B cell (primary cell): ENCODE data around the gene ANKRD13D. TPM values are rescaled to one million over a fixed set of nuclear protein-coding genes. Genes with fewer than 3 reads are reported as not detected.
A peak's percentile ranks its signal among the peaks of the same experiment; 100 is the strongest.

Experiments
- ATAC-seq: fragments of 200-7000 bp; cut with Tn5 transposase; one replicate; pipeline ENCODE4 v1.10.0; 2021; ENCODE audit warnings: low read depth, mild to moderate bottlenecking, moderate number of reproducible peaks, moderate library complexity
- CTCF ChIA-PET: fragments of 350-600 bp; sonication (Branson Sonifier 250); formaldehyde crosslinking; loops from one replicate; lab custom pipeline; 2021; ENCODE audit warnings: antibody characterized with exemption, inconsistent platforms; lab: Charles Lee
- POLR2A ChIA-PET: fragments of 350-600 bp; sonication (Branson Sonifier 250); formaldehyde crosslinking; loops from one replicate; lab custom pipeline; 2021; ENCODE audit warnings: antibody characterized with exemption; lab: Charles Lee
- DNase-seq: peaks from one replicate; pipeline ENCODE4 v3.0.0; 2013
- H2AFZ ChIP-seq: 2 replicates; pipeline ENCODE4 v1.6.1; 2012; ENCODE audit warnings: mild to moderate bottlenecking, low read depth, low read length; ENCODE audit not compliant: insufficient read depth, poor library complexity, severe bottlenecking
- H3K27ac ChIP-seq, 2 donors: 1 replicate in 1 of 2; 2 replicates in 1 of 2; pipeline ENCODE4 v1.5.1; 2012 to 2013; ENCODE audit warnings: low read length in 2 of 2, mild to moderate bottlenecking in 2 of 2, moderate library complexity in 1 of 2
- H3K27me3 ChIP-seq, 4 experiments: fragments of 200-600 bp in 1 of 4; sonication (generic) in 1 of 4; replicated peaks in 1 of 4; 1 replicate in 2 of 4; 2 replicates in 2 of 4; pipeline versions ENCODE4 v1.6.1 to v1.7.0; 2013 to 2016; ENCODE audit warnings: low read length in 3 of 4, mild to moderate bottlenecking in 2 of 4, mixed read lengths in 1 of 4, moderate library complexity in 1 of 4; ENCODE audit not compliant: insufficient read depth in 4 of 4, control insufficient read depth in 3 of 4; ENCODE audit errors: control extremely low read depth in 1 of 4
- H3K36me3 ChIP-seq, 2 experiments: replicated peaks in 1 of 2; 1 replicate in 1 of 2; 2 replicates in 1 of 2; pipeline versions ENCODE4 v1.6.1 to v1.7.1; 2013; ENCODE audit warnings: low read length in 1 of 2; ENCODE audit not compliant: insufficient read depth in 2 of 2, control insufficient read depth in 1 of 2; ENCODE audit errors: control extremely low read depth in 1 of 2, extremely low read depth in 1 of 2
- H3K4me1 ChIP-seq, 2 donors: fragments of 200-600 bp in 1 of 2; sonication (generic) in 1 of 2; 1 replicate in 1 of 2; 2 replicates in 1 of 2; pipeline versions ENCODE4 v1.5.1 to v1.6.1; 2013 to 2017; ENCODE audit warnings: low read length in 2 of 2; ENCODE audit not compliant: control insufficient read depth in 2 of 2, insufficient read depth in 2 of 2
- H3K4me2 ChIP-seq: replicated peaks from 2 replicates; pipeline ENCODE3; 2012; ENCODE audit warnings: mild to moderate bottlenecking, low read depth, low read length; ENCODE audit not compliant: poor library complexity, severe bottlenecking
- H3K4me3 ChIP-seq, 5 experiments: fragments of 200-600 bp in 1 of 5; sonication (generic) in 1 of 5; 1 replicate in 3 of 5; 2 replicates in 2 of 5; pipeline versions ENCODE4 v1.5.1 to v1.7.0; 2011 to 2016; ENCODE audit warnings: low read length in 4 of 5, mild to moderate bottlenecking in 4 of 5, low read depth in 2 of 5, control low read depth in 1 of 5, moderate library complexity in 1 of 5; ENCODE audit not compliant: insufficient read depth in 1 of 5; ENCODE audit errors: control extremely low read depth in 1 of 5, extremely low read depth in 1 of 5
- H3K79me2 ChIP-seq: fragments of 200-600 bp; sonication (generic); one replicate; pipeline ENCODE4 v1.6.0; 2016; ENCODE audit warnings: low read length; ENCODE audit not compliant: control insufficient read depth, insufficient read depth
- H3K9ac ChIP-seq: fragments of 200-600 bp; sonication (generic); 2 replicates; pipeline ENCODE4 v1.6.1; 2017; ENCODE audit warnings: mild to moderate bottlenecking, low read length, moderate library complexity
- H3K9me3 ChIP-seq, 3 donors: one replicate each; pipeline versions ENCODE4 v1.6.1 to v1.7.1; 2013; ENCODE audit warnings: low read length in 2 of 3; ENCODE audit not compliant: control insufficient read depth in 2 of 3, insufficient read depth in 1 of 3; ENCODE audit errors: control extremely low read depth in 1 of 3
- H4K20me1 ChIP-seq: 2 replicates; pipeline ENCODE4 v1.6.0; 2012; ENCODE audit warnings: mild to moderate bottlenecking, low read length; ENCODE audit not compliant: insufficient read depth, control insufficient read depth, poor library complexity, severe bottlenecking
- H3K27ac Mint-ChIP-seq: one replicate; pipeline ENCODE4 v1.8.0; 2021; ENCODE audit warnings: mixed read lengths
- H3K27me3 Mint-ChIP-seq: one replicate; pipeline ENCODE4 v1.8.0; 2021; ENCODE audit warnings: mixed read lengths
- H3K4me1 Mint-ChIP-seq: one replicate; pipeline ENCODE4 v1.8.0; 2021; ENCODE audit warnings: mixed read lengths
- H3K4me3 Mint-ChIP-seq: one replicate; pipeline ENCODE4 v1.8.0; 2021; ENCODE audit warnings: mixed read lengths
- H3K9me3 Mint-ChIP-seq: one replicate; pipeline ENCODE4 v1.8.0; 2022; ENCODE audit warnings: mixed read lengths; ENCODE audit not compliant: insufficient read depth
- CTCF ChIP-seq: fragments of 200-600 bp; IDR thresholded peaks from one replicate; pipeline ENCODE4 v1.8.0; 2022; ENCODE audit warnings: antibody characterized with exemption, mild to moderate bottlenecking
- EZH2 ChIP-seq: IDR thresholded peaks from 2 replicates; pipeline ENCODE4 v1.6.1; 2012; ENCODE audit warnings: borderline replicate concordance, low read depth, mild to moderate bottlenecking, moderate library complexity, low read length; ENCODE audit not compliant: insufficient read depth, poor library complexity, severe bottlenecking
- WGBS: methylation state at CpG from one replicate; pipeline ENCODE4 v1.1.5; 2013; ENCODE audit warnings: missing lambda C conversion rate; ENCODE audit not compliant: insufficient coverage; 5-methylcytosine and 5-hydroxymethylcytosine counted together
- intact Hi-C: fragments of 100-400 bp; cut with micrococcal nuclease; formaldehyde crosslinking; loops from one replicate; pipeline ENCODE4 v1.10.0; 2022
- polyA plus RNA-seq: library from polyadenylated mRNA; depleted of rRNA; stranded (reverse); fragments of >200 nt; gene quantifications from 2 replicates; pipeline ENCODE4 v1.2.3, GENCODE V29; 2012
- total RNA-seq, 2 donors: library from RNA; stranded (reverse); fragments of 120-200 nt in 1 of 2; gene quantifications; 1 replicate in 1 of 2; 2 replicates in 1 of 2; pipeline versions ENCODE4 v1.2.3 to v1.2.4, GENCODE V29; 2013 to 2022

The ANKRD13D gene
- total and polyA plus RNA-seq, 2 donors (not counting 1 experiment from before 2014, with no cell fraction given), result 189 to 252 TPM

- TF ChIP-seq EZH2, result no peak
- TF ChIP-seq CTCF, result peak; percentile 79
- ChIA-PET POLR2A (interaction anchor here (0.5 to 2.7 kb wide), 11 partner anchors 7 to 106 kb away, joined by 3 to 16 read pairs (median 5); partner anchors contain the start of genes ANKRD13D, CLCF1 and POLD4), CTCF (interaction anchor here (0.6 to 39.5 kb wide), 32 partner anchors 10 to 317 kb away, joined by 3 to 2379 read pairs (median 5); partner anchors contain the start of genes ANKRD13D, CLCF1, GRK2 and PITPNM1)
- intact Hi-C loops, result loop anchor here (1.0 to 10.0 kb wide), 2 partner anchors 7 to 231 kb away; partner anchors contain the start of genes KDM2A and POLD4
- Histone ChIP-seq H3K9me3 (peaks cover 0 to 4% (median 0%) of the 10 kb centered on the region in 3 donors), H3K4me2 (peak overlapping the region; percentile 51), H3K27ac (peak overlapping the region; percentile 61 to 84), H3K4me1 (peaks cover 66 to 80% of the 10 kb centered on the region in 2 donors), H2AFZ (peak overlapping the region; percentile 16), H3K79me2 (peaks cover 44% of the 10 kb centered on the region), H3K9ac (no peak overlapping the region), H3K27me3 (no peaks in the 10 kb centered on the region), H3K4me3 (no peak overlapping the region), H4K20me1 (peaks cover 6% of the 10 kb centered on the region), H3K36me3 (peaks cover 0 to 3% of the 10 kb centered on the region in 2 experiments)
- H3K27ac Mint-ChIP-seq, result peak overlapping the region; percentile 88
- WGBS, result 80% methylated on average over 7 of the region's 7 CpGs
- DNase-seq, result no peak
- no peaks in the 10 kb centered on the region for H3K27me3 Mint-ChIP-seq
- peak overlapping the region; percentile 77 for H3K4me3 Mint-ChIP-seq
- no peaks in the 10 kb centered on the region for H3K9me3 Mint-ChIP-seq
- peak; percentile 48 for ATAC-seq
- H3K4me1 Mint-ChIP-seq, result peaks cover 70% of the 10 kb centered on the region
Observed at GRCh38 chr11:67345920-67346819, 57.1 kb downstream of the ANKRD13D start.
